Uterus (tissue), 2 donors: ENCODE data around the gene PIAS1.

Experiments
- POLR2A ChIP-seq, 2 donors: fragments of 450-650 bp; IDR thresholded peaks; one replicate each; pipeline ENCODE4 v1.6.1; 2016; ENCODE audit warnings: antibody characterized with exemption in 2 of 2, mild to moderate bottlenecking in 1 of 2, moderate library complexity in 1 of 2
- TF ChIP-seq, protein P1 (sequence below), 4 experiments: fragments of 200-600 bp in 2 of 4; fragments of 450-650 bp in 2 of 4; sonication (generic) in 2 of 4; IDR thresholded peaks; one replicate each; pipeline ENCODE4 v1.5.1; 2016 to 2019; ENCODE audit warnings: antibody characterized with exemption in 4 of 4, mild to moderate bottlenecking in 2 of 4, moderate library complexity in 1 of 4

DNA sequence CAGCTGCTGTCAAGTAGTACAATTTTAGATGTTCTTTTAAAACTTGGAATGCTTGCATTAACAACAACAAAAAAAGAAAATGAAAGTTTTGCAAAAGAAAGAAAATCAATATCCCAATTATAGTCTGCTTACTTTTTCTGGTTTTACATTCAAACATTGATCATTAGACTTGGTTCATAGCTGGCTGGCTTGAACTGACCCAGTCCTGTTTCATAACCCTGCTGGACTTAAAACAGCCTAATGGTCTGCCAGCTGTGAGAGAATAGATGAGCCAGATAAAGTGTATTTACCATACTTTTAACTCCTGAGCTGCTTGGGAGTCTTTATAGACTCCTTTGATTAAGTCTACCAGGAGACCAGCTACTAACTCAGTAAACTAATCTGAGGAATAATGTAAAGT, 59.2 kb downstream of the PIAS1 start:
- TF ChIP-seq POLR2A (IDR thresholded peaks at IDR 0.05): no peak
- TF ChIP-seq, protein P1, sequence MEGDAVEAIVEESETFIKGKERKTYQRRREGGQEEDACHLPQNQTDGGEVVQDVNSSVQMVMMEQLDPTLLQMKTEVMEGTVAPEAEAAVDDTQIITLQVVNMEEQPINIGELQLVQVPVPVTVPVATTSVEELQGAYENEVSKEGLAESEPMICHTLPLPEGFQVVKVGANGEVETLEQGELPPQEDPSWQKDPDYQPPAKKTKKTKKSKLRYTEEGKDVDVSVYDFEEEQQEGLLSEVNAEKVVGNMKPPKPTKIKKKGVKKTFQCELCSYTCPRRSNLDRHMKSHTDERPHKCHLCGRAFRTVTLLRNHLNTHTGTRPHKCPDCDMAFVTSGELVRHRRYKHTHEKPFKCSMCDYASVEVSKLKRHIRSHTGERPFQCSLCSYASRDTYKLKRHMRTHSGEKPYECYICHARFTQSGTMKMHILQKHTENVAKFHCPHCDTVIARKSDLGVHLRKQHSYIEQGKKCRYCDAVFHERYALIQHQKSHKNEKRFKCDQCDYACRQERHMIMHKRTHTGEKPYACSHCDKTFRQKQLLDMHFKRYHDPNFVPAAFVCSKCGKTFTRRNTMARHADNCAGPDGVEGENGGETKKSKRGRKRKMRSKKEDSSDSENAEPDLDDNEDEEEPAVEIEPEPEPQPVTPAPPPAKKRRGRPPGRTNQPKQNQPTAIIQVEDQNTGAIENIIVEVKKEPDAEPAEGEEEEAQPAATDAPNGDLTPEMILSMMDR (IDR thresholded peaks at IDR 0.05): no peak
